K562 (cell line): Measurements from ENCODE around the gene SERPINB3. TPM values are rescaled to one million over a fixed set of nuclear protein-coding genes. Genes with fewer than 3 reads are reported as not detected.
"Not testable (repeated sequence)": the region's sequence is repeated elsewhere in the genome, so short reads cannot be mapped to it uniquely, and the experiment has no call there.

Source experiments
- ATAC-seq: fragments of 200-7000 bp; cut with Tn5 transposase; 3 replicates; pipeline ENCODE4 v1.9.1; 2020; ENCODE audit warnings: moderate library complexity
- BruUV-seq: library from RNA; stranded (reverse); fragments of 400-500 nt; replicated peaks from 2 replicates; lab custom pipeline; 2021; lab: Mats Ljungman, UMichigan
- CTCF ChIA-PET: fragments of 300-600 bp; formaldehyde crosslinking; extraction: SDS; loops from one replicate; lab custom pipeline; 2021; ENCODE audit warnings: low intra/inter-chr PET ratio; lab: Yijun Ruan, JAX
- POLR2A ChIA-PET: fragments of 300-600, 350-650 bp; sonication (Branson Sonifier 250); formaldehyde crosslinking; extraction: SDS; loops from one replicate; lab custom pipeline; 2021; ENCODE audit warnings: antibody characterized with exemption, inconsistent platforms; lab: Yijun Ruan, JAX
- DNase-seq, 4 experiments: peaks; one replicate each; pipeline versions ENCODE4 v3.0.0 to v3.0.0-alpha.2; 2011 to 2018; ENCODE audit warnings: low spot score in 3 of 4, mixed read lengths in 3 of 4; ENCODE audit errors: extremely low read depth in 1 of 4
- FAIRE-seq: peaks from 2 replicates; lab custom pipeline; 2011; peaks lifted over from hg19 to GRCh38; lab: Jason Lieb, UNC
- H2AFZ ChIP-seq: 2 replicates; pipeline ENCODE4 v1.6.0; 2011; ENCODE audit warnings: low read depth, low read length, control low read depth, inconsistent platforms
- H3K27ac ChIP-seq: fragments of 200-600 bp; 3 replicates; pipeline ENCODE4 v1.8.0; 2011; ENCODE audit warnings: low read depth, mild to moderate bottlenecking, control low read depth, inconsistent platforms, low read length, moderate library complexity, mixed read lengths; ENCODE audit errors: extremely low read depth
- H3K27me3 ChIP-seq, 2 experiments: fragments of 300-600 bp in 1 of 2; 2 replicates in 1 of 2; 3 replicates in 1 of 2; pipeline versions ENCODE4 v1.6.0 to v1.8.0; 2011; ENCODE audit warnings: inconsistent platforms in 2 of 2, low read length in 2 of 2, mild to moderate bottlenecking in 1 of 2, mixed read lengths in 1 of 2, moderate library complexity in 1 of 2; ENCODE audit not compliant: control insufficient read depth in 2 of 2, insufficient read depth in 2 of 2
- H3K36me3 ChIP-seq: fragments of 300-600 bp; 3 replicates; pipeline ENCODE4 v1.8.0; 2011; ENCODE audit warnings: mild to moderate bottlenecking, low read length, inconsistent platforms; ENCODE audit not compliant: control insufficient read depth, insufficient read depth
- H3K4me1 ChIP-seq, 2 experiments: fragments of 200-600 bp in 1 of 2; replicated peaks in 1 of 2; 2 replicates in 1 of 2; 3 replicates in 1 of 2; pipeline versions ENCODE4 v1.5.1 to v1.8.0; 2011; ENCODE audit warnings: inconsistent platforms in 2 of 2, low read length in 2 of 2, mild to moderate bottlenecking in 1 of 2, mixed read lengths in 1 of 2, moderate library complexity in 1 of 2; ENCODE audit not compliant: control insufficient read depth in 2 of 2, insufficient read depth in 2 of 2
- H3K4me2 ChIP-seq: 2 replicates; pipeline ENCODE4 v1.6.1; 2011; ENCODE audit warnings: low read length, control low read depth, inconsistent platforms, mixed read lengths; ENCODE audit not compliant: insufficient read depth
- H3K4me3 ChIP-seq: fragments of 200-600 bp; sonication (generic), shearing (Covaris generic); 2 replicates; pipeline ENCODE4 v1.5.1; 2016; ENCODE audit warnings: control low read depth, inconsistent platforms
- H3K79me2 ChIP-seq: fragments of 200-600 bp; 3 replicates; pipeline ENCODE4 v1.8.0; 2011; ENCODE audit warnings: low read length, inconsistent platforms; ENCODE audit not compliant: control insufficient read depth, insufficient read depth
- H3K9ac ChIP-seq, 2 experiments: 2 replicates each; pipeline versions ENCODE4 v1.6.0 to v1.6.1; 2011; ENCODE audit warnings: low read depth in 2 of 2, low read length in 2 of 2, control low read depth in 1 of 2, inconsistent platforms in 1 of 2, mild to moderate bottlenecking in 1 of 2, mixed read lengths in 1 of 2; ENCODE audit not compliant: insufficient read depth in 1 of 2
- H3K9me1 ChIP-seq: one replicate; pipeline ENCODE4 v1.6.0; 2011; ENCODE audit warnings: inconsistent platforms, mild to moderate bottlenecking, low read length, moderate library complexity; ENCODE audit not compliant: control insufficient read depth, insufficient read depth
- H3K9me3 ChIP-seq: replicated peaks from 2 replicates; pipeline ENCODE4 v1.5.1; 2011; ENCODE audit warnings: low read depth, low read length, inconsistent platforms; ENCODE audit not compliant: control insufficient read depth, insufficient read depth
- H4K20me1 ChIP-seq: replicated peaks from 2 replicates; pipeline ENCODE4 v1.6.1; 2011; ENCODE audit warnings: low read length, inconsistent platforms, mixed read lengths; ENCODE audit not compliant: control insufficient read depth, insufficient read depth
- WGBS: fragments of 100-300 bp; shearing (Covaris generic); methylation state at CpG from one replicate; pipeline ENCODE4 v1.1.6; 2016; ENCODE audit warnings: low coverage, mixed read lengths; ENCODE audit not compliant: insufficient coverage; ENCODE audit errors: missing lambda C conversion rate; 5-methylcytosine and 5-hydroxymethylcytosine counted together
- in situ Hi-C: fragments of 300-500 bp; cut with MboI; formaldehyde crosslinking; loops from 4 replicates; pipeline ENCODE4 v1.15.0; 2018; ENCODE audit warnings: inconsistent platforms, mixed read lengths
- intact Hi-C: fragments of 100-400 bp; cut with micrococcal nuclease; formaldehyde crosslinking; loops from 2 replicates; pipeline ENCODE4 v1.14.2; 2022
- polyA plus RNA-seq, 8 experiments: library from polyadenylated mRNA; depleted of rRNA in 4 of 8; stranded (reverse) in 5 of 8; unstranded in 3 of 8; fragments of >200 nt; fragmentation: Nextera tagmentation in 2 of 8; fragmentation: Illumina TruSeq in 1 of 8; extraction: Ambion mirVana in 2 of 8; extraction: Trizol in 1 of 8; gene quantifications; 2 replicates each; pipeline versions ENCODE4 v1.2.1 to v1.2.3, GENCODE V29; 2011 to 2014; ENCODE audit warnings: inconsistent platforms in 1 of 8, missing spikeins in 1 of 8
- total RNA-seq, 7 experiments: library from RNA; depleted of rRNA in 6 of 7; stranded (reverse); fragments of >200 nt in 6 of 7; fragmentation: Illumina TruSeq in 2 of 7; extraction: Trizol in 2 of 7; gene quantifications; 2 replicates each; pipeline versions ENCODE4 v1.2.1 to v1.2.3, GENCODE V29; 2011 to 2021; ENCODE audit warnings: low replicate concordance in 1 of 7

The SERPINB3 gene
- total and polyA plus RNA-seq, 9 of the 15 experiments (the other 6 are each of a cell fraction or from before 2014, with no cell fraction given), result not detected

GRCh38 chr18:63658920-63659319 is 2.8 kb downstream of the SERPINB3 start:
- H3K4me1 ChIP-seq, H3K9me3 ChIP-seq, H4K20me1 ChIP-seq, H3K4me2 ChIP-seq, H2AFZ ChIP-seq, H3K4me3 ChIP-seq, intact Hi-C loops, FAIRE-seq, H3K36me3 ChIP-seq, DNase-seq, ATAC-seq, H3K27ac ChIP-seq, in situ Hi-C loops, H3K27me3 ChIP-seq, H3K79me2 ChIP-seq, H3K9me1 ChIP-seq, H3K9ac ChIP-seq, BruUV-seq, POLR2A ChIA-PET, CTCF ChIA-PET: not testable (repeated sequence)
- 2% methylated on average over 3 of the region's 4 CpGs for WGBS

GRCh38 chr18:63650271-63650670 is 11.4 kb downstream of the SERPINB3 start:
- H3K4me2 ChIP-seq, DNase-seq, H4K20me1 ChIP-seq, H3K9ac ChIP-seq, H3K9me3 ChIP-seq, H3K4me3 ChIP-seq, H3K9me1 ChIP-seq, intact Hi-C loops, H3K27ac ChIP-seq, BruUV-seq, POLR2A ChIA-PET, CTCF ChIA-PET, H3K79me2 ChIP-seq, H3K27me3 ChIP-seq, ATAC-seq, H3K4me1 ChIP-seq, H2AFZ ChIP-seq, H3K36me3 ChIP-seq, FAIRE-seq, in situ Hi-C loops: not testable (repeated sequence)
- WGBS, result 0% methylated on average over 3 of the region's 3 CpGs
